Mesendoderm (in vitro differentiated cells): Measurements from ENCODE around the gene UBE2L6. TPM values are rescaled to one million over a fixed set of nuclear protein-coding genes. Genes with fewer than 3 reads are reported as not detected.

Source experiments
- DNase-seq: peaks from one replicate; pipeline ENCODE4 v3.0.0; 2013
- H2AK5ac ChIP-seq: 2 replicates; pipeline ENCODE4 v1.6.1; 2013; ENCODE audit warnings: low read length, inconsistent platforms
- H2BK120ac ChIP-seq: 2 replicates; pipeline ENCODE4 v1.6.1; 2013; ENCODE audit warnings: low read depth, mild to moderate bottlenecking, low read length, moderate library complexity, mixed read lengths
- H2BK15ac ChIP-seq: replicated peaks from 2 replicates; pipeline ENCODE4 v1.6.1; 2013; ENCODE audit warnings: low read depth, mild to moderate bottlenecking, moderate library complexity
- H2BK5ac ChIP-seq: 2 replicates; pipeline ENCODE4 v1.6.1; 2013; ENCODE audit warnings: low read length, inconsistent platforms
- H3K18ac ChIP-seq: 2 replicates; pipeline ENCODE4 v1.6.1; 2013; ENCODE audit warnings: mild to moderate bottlenecking, low read length, mixed read lengths
- H3K23ac ChIP-seq: one replicate; pipeline ENCODE4 v1.6.1; 2013; ENCODE audit warnings: low read length
- H3K27ac ChIP-seq: 2 replicates; pipeline ENCODE4 v1.5.1; 2013; ENCODE audit warnings: low read depth, mild to moderate bottlenecking, inconsistent platforms, low read length, moderate library complexity
- H3K27me3 ChIP-seq: 2 replicates; pipeline ENCODE4 v1.6.1; 2013; ENCODE audit warnings: low read length, control low read depth, mild to moderate bottlenecking, inconsistent platforms; ENCODE audit not compliant: insufficient read depth, poor library complexity
- H3K36me3 ChIP-seq: 2 replicates; pipeline ENCODE4 v1.6.1; 2013; ENCODE audit warnings: low read length, inconsistent platforms; ENCODE audit not compliant: control insufficient read depth, insufficient read depth
- H3K4ac ChIP-seq: one replicate; pipeline ENCODE4 v1.6.1; 2013; ENCODE audit warnings: low read depth, mild to moderate bottlenecking, low read length, moderate library complexity
- H3K4me1 ChIP-seq: 2 replicates; pipeline ENCODE4 v1.6.1; 2013; ENCODE audit warnings: low read depth, low read length, inconsistent platforms; ENCODE audit not compliant: control insufficient read depth
- H3K4me2 ChIP-seq: 2 replicates; pipeline ENCODE4 v1.6.1; 2013; ENCODE audit warnings: low read length
- H3K4me3 ChIP-seq: 2 replicates; pipeline ENCODE4 v1.5.1; 2013; ENCODE audit warnings: mild to moderate bottlenecking, low read length
- H3K56ac ChIP-seq: one replicate; pipeline ENCODE4 v1.6.1; 2013; ENCODE audit warnings: low read length
- H3K79me1 ChIP-seq: 2 replicates; pipeline ENCODE4 v1.6.1; 2013; ENCODE audit warnings: low read length, inconsistent platforms
- H3K79me2 ChIP-seq: 2 replicates; pipeline ENCODE4 v1.6.1; 2013; ENCODE audit warnings: mild to moderate bottlenecking, low read length; ENCODE audit not compliant: control insufficient read depth, insufficient read depth
- H3K9ac ChIP-seq: 2 replicates; pipeline ENCODE4 v1.6.1; 2013; ENCODE audit warnings: low read length, inconsistent platforms
- H4K5ac ChIP-seq: one replicate; pipeline ENCODE4 v1.6.1; 2013; ENCODE audit warnings: low read length
- H4K8ac ChIP-seq: one replicate; pipeline ENCODE4 v1.6.1; 2013; ENCODE audit warnings: low read depth, mild to moderate bottlenecking, control low read depth, low read length, moderate library complexity
- WGBS: extraction: QIAGEN DNeasy Blood & Tissue Kit; methylation state at CpG from one replicate; pipeline ENCODE4 v1.1.7; 2013; ENCODE audit warnings: low lambda C conversion rate, missing lambda C conversion rate; ENCODE audit not compliant: insufficient coverage; ENCODE audit errors: extremely low coverage; 5-methylcytosine and 5-hydroxymethylcytosine counted together
- polyA plus RNA-seq, 2 experiments: library from polyadenylated mRNA; stranded (reverse); fragments of 200-250 nt; gene quantifications; one replicate each; pipeline ENCODE4 v1.2.3, GENCODE V29; 2013

The UBE2L6 gene
- 23.5 TPM for polyA plus RNA-seq (2013, experiment 1 of 2)
- 23.8 TPM for polyA plus RNA-seq (2013, experiment 2 of 2)

DNA sequence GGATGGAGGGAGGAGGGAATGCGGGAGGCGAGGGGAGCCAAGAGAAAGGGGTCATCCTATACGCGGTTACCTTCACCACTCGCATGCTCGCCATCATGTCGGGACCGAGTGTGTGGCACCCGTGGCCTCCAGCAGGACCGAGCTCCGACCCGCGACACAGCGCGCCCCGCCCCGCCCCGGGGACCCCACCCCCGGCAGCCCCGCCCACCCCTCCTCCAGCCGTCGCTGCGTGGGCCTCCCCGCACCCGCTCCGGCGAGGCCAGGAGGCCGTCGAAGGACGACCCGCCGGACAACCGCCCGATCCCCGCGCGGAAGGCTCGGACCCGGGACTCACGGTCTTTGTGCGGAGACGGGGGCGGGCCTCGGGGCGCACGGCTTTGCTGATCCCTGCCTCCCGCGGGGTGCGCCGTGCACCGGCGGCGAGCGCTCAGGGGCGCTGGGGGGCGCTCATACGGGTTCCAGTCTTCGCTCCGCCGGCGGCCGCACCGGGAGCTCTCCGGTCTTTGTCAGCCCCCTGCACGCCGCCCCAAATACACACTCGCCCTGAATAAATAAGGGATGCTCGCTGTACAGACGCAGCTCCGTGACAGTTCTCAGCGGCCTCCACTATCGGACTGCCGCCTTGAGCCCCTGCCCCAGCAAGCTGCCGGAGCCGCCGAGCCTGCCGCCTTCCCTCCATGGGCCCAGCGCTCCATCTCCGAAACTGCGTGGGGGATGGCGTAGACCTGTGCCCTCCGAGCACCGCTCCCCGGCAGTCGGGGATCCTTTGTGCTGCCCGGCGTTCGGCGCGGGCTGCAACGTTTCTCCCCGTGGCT lies at the start of gene UBE2L6:
UBE2L6 (minus strand) TSS at position 158 of the 815 bp plus-strand sequence; CDS start at position 97, 61 bp downstream.
- Histone ChIP-seq H3K4me1 (no peaks in the 10 kb centered on the region), H2BK15ac (no peak within 1 kb of the TSS), H3K27ac (no peak within 1 kb of the TSS), H2BK120ac (no peak within 1 kb of the TSS), H3K4ac (no peak within 1 kb of the TSS), H3K36me3 (no peaks in the 10 kb centered on the region), H2BK5ac (no peak within 1 kb of the TSS), H3K79me1 (no peaks in the 10 kb centered on the region), H3K18ac (no peak within 1 kb of the TSS), H4K8ac (no peak within 1 kb of the TSS), H3K56ac (peak within 1 kb of the TSS; percentile 96), H3K9ac (peak within 1 kb of the TSS; percentile 82), H3K23ac (no peak within 1 kb of the TSS), H2AK5ac (no peak within 1 kb of the TSS), H4K5ac (no peak within 1 kb of the TSS), H3K4me3 (peak within 1 kb of the TSS; percentile 65), H3K79me2 (no peaks in the 10 kb centered on the region), H3K27me3 (no peaks in the 10 kb centered on the region), H3K4me2 (peak within 1 kb of the TSS; percentile 98)
- no CpG with 5 or more reads among the region's 92 CpGs for WGBS
- DNase-seq = no peak

GRCh38 chr11:57616595-57616994 lies 49.1 kb upstream of the UBE2L6 start:
- no peaks in the 10 kb centered on the region for H3K79me1 ChIP-seq

GRCh38 chr11:57615308-57615707 lies 47.8 kb upstream of the UBE2L6 start:
- H2BK15ac ChIP-seq = no peak overlapping the region
- H4K8ac ChIP-seq = no peak overlapping the region
- H3K23ac ChIP-seq = no peak overlapping the region
- no peaks in the 10 kb centered on the region for H3K79me2 ChIP-seq
- H3K27me3 ChIP-seq = peaks cover 2% of the 10 kb centered on the region
- H3K56ac ChIP-seq = no peak overlapping the region
- no peaks in the 10 kb centered on the region for H3K4me1 ChIP-seq
- no peaks in the 10 kb centered on the region for H3K79me1 ChIP-seq
- no peak overlapping the region for H2AK5ac ChIP-seq
- no peak overlapping the region for H3K18ac ChIP-seq
- no peak overlapping the region for H3K27ac ChIP-seq
- H3K9ac ChIP-seq = no peak overlapping the region
- H2BK5ac ChIP-seq = no peak overlapping the region
- H3K4me3 ChIP-seq = no peak overlapping the region
- no peak overlapping the region for H4K5ac ChIP-seq
- H3K4me2 ChIP-seq = no peak overlapping the region
- WGBS = no CpG with 5 or more reads among the region's 1 CpG
- DNase-seq = no peak
- no peak overlapping the region for H2BK120ac ChIP-seq
- no peaks in the 10 kb centered on the region for H3K36me3 ChIP-seq
- H3K4ac ChIP-seq = no peak overlapping the region

More at GRCh38 chr11:57616595-57616994, 49.1 kb upstream of the UBE2L6 start:
- no peaks in the 10 kb centered on the region for H3K4me1 ChIP-seq
- no peak overlapping the region for H4K5ac ChIP-seq
- DNase-seq = no peak
- H3K27me3 ChIP-seq = peaks cover 2% of the 10 kb centered on the region
- H4K8ac ChIP-seq = no peak overlapping the region
- no peak overlapping the region for H3K23ac ChIP-seq
- H2BK120ac ChIP-seq = no peak overlapping the region
- no peak overlapping the region for H3K9ac ChIP-seq
- H2BK15ac ChIP-seq = no peak overlapping the region
- no peak overlapping the region for H3K56ac ChIP-seq
- H2BK5ac ChIP-seq = no peak overlapping the region
- no peak overlapping the region for H3K4me3 ChIP-seq
- no peak overlapping the region for H3K18ac ChIP-seq
- H3K4ac ChIP-seq = no peak overlapping the region
- no peak overlapping the region for H3K4me2 ChIP-seq
- H2AK5ac ChIP-seq = no peak overlapping the region
- no CpG with 5 or more reads among the region's 3 CpGs for WGBS
- no peak overlapping the region for H3K27ac ChIP-seq
- no peaks in the 10 kb centered on the region for H3K36me3 ChIP-seq
- H3K79me2 ChIP-seq = no peaks in the 10 kb centered on the region

GRCh38 chr11:57614234-57614772 lies 46.8 kb upstream of the UBE2L6 start:
- no CpG with 5 or more reads among the region's 10 CpGs for WGBS
- Histone ChIP-seq H2BK15ac (no peak overlapping the region), H3K27me3 (no peaks in the 10 kb centered on the region), H2AK5ac (no peak overlapping the region), H2BK5ac (no peak overlapping the region), H2BK120ac (no peak overlapping the region), H3K56ac (no peak overlapping the region), H3K9ac (no peak overlapping the region), H3K4me3 (no peak overlapping the region), H3K27ac (no peak overlapping the region), H3K4me2 (no peak overlapping the region), H3K79me2 (no peaks in the 10 kb centered on the region), H3K18ac (no peak overlapping the region), H3K23ac (no peak overlapping the region), H3K4me1 (no peaks in the 10 kb centered on the region), H4K5ac (no peak overlapping the region), H3K36me3 (no peaks in the 10 kb centered on the region), H3K4ac (no peak overlapping the region), H4K8ac (no peak overlapping the region), H3K79me1 (no peaks in the 10 kb centered on the region)
- no peak for DNase-seq

GRCh38 chr11:57610170-57610569 lies 42.7 kb upstream of the UBE2L6 start:
- no peaks in the 10 kb centered on the region for H3K36me3 ChIP-seq
- H3K56ac ChIP-seq = no peak overlapping the region
- no peak overlapping the region for H3K4me2 ChIP-seq
- no peak overlapping the region for H2AK5ac ChIP-seq
- DNase-seq = no peak
- H4K8ac ChIP-seq = no peak overlapping the region
- H3K27ac ChIP-seq = no peak overlapping the region
- no peak overlapping the region for H3K18ac ChIP-seq
- no peak overlapping the region for H4K5ac ChIP-seq
- no peaks in the 10 kb centered on the region for H3K79me1 ChIP-seq
- H3K27me3 ChIP-seq = no peaks in the 10 kb centered on the region
- H3K4me3 ChIP-seq = no peak overlapping the region
- H3K9ac ChIP-seq = no peak overlapping the region
- H2BK15ac ChIP-seq = no peak overlapping the region
- no peak overlapping the region for H3K4ac ChIP-seq
- no peak overlapping the region for H2BK5ac ChIP-seq
- H3K23ac ChIP-seq = no peak overlapping the region
- no peaks in the 10 kb centered on the region for H3K4me1 ChIP-seq
- H3K79me2 ChIP-seq = no peaks in the 10 kb centered on the region
- no CpG with 5 or more reads among the region's 4 CpGs for WGBS
- no peak overlapping the region for H2BK120ac ChIP-seq
